NCI-H1694 (cell line): ENCODE measurements around the gene IRF1.
A peak's percentile ranks its signal among the peaks of the same experiment; 100 is the strongest.
"Not testable (repeated sequence)": the region's sequence is repeated elsewhere in the genome, so short reads cannot be mapped to it uniquely, and the experiment has no call there.

Source experiments
- DNase-seq: peaks from one replicate; lab custom pipeline; 2025; lab: John Stamatoyannopoulos, UW

The IRF1 gene

GRCh38 chr5:132490484-132491367 lies at the start of gene IRF1:
Gene IRF1, minus strand, starts transcription at chr5:132490773. Its CDS starts 1,295 bp downstream, at chr5:132489478.
- peak; percentile 59 for DNase-seq

- no peak for DNase-seq
Observed at GRCh38 chr5:132540149-132540548, 49.6 kb upstream of the IRF1 start.

- no peak for DNase-seq
Observed at GRCh38 chr5:132539716-132540115, 49.1 kb upstream of the IRF1 start.

GRCh38 chr5:132530946-132531345 lies 40.4 kb upstream of the IRF1 start:
- no peak for DNase-seq

GRCh38 chr5:132528866-132529634 lies 38.5 kb upstream of the IRF1 start:
- no peak for DNase-seq

GRCh38 chr5:132528021-132528420 lies 37.4 kb upstream of the IRF1 start:
- no peak for DNase-seq

- no peak for DNase-seq
Observed at GRCh38 chr5:132526974-132527564, 36.5 kb upstream of the IRF1 start.

- peak; percentile 48 for DNase-seq
Observed at GRCh38 chr5:132526290-132526973, 35.9 kb upstream of the IRF1 start.

- no peak for DNase-seq
Observed at GRCh38 chr5:132525299-132525724, 34.7 kb upstream of the IRF1 start.

GRCh38 chr5:132524877-132525276 lies 34.3 kb upstream of the IRF1 start:
- DNase-seq: not testable (repeated sequence)

- DNase-seq: not testable (repeated sequence)
Observed at GRCh38 chr5:132522067-132522466, 31.5 kb upstream of the IRF1 start.

GRCh38 chr5:132513618-132514336 lies 23.2 kb upstream of the IRF1 start:
- DNase-seq: not testable (repeated sequence)

- DNase-seq: no peak
Observed at GRCh38 chr5:132510076-132510475, 19.5 kb upstream of the IRF1 start.

- no peak for DNase-seq
Observed at GRCh38 chr5:132506094-132506692, 15.6 kb upstream of the IRF1 start.

- no peak for DNase-seq
Observed at GRCh38 chr5:132505641-132506040, 15.1 kb upstream of the IRF1 start.

GRCh38 chr5:132504746-132505145 lies 14.2 kb upstream of the IRF1 start:
- no peak for DNase-seq

- no peak for DNase-seq
Observed at GRCh38 chr5:132503244-132503643, 12.7 kb upstream of the IRF1 start.

GRCh38 chr5:132501961-132502931 lies 11.7 kb upstream of the IRF1 start:
- DNase-seq: no peak

- DNase-seq: no peak
Observed at GRCh38 chr5:132501629-132501956, 11.0 kb upstream of the IRF1 start.
